ENCODE results near the gene MAP1LC3B2.
"Not testable (repeated sequence)": the region's sequence is repeated elsewhere in the genome, so short reads cannot be mapped to it uniquely, and the experiment has no call there.

MAP1LC3B2 gene

DNA sequence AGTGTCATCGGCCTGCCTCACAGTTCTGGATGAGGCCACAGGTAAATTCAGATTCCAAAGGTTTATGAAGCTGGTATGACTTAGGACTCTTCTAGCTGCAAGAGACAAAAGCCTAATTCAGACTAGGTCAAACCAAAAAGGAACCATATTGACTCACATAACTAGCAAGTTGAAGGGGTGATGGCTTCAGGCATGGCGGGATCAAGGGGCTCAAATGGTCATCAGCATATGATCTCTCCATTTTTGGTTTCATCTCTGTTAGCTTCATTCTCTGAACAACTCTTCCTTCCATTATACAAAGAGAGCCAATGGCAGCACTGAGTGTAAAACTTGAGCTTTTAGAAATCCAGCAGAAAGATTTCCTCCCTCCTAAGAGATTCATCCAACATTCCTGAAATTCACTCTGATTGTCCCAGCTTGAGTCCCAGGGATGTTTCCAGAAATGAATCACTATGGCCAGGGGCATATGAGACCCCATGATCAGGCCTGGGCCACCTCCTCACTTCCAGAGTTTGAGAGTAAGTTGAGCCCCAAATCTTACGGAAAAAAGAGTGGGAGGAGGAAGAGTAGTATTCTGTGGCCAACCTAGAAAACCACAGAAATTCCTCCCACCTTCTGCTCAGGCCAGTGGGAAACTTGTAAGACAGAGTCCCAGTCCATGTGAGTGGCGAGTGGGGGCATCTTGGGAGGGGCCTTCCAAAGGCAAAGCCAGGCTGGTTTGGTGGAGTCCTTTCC, 2.0 kb upstream of the MAP1LC3B2 start:
- no peak for DNase-seq
- H3K36me3 ChIP-seq (ENCODE audit: control insufficient read depth, insufficient read depth, low read length), result no peaks in the 10 kb centered on the region
- H3K4me1 ChIP-seq (ENCODE audit: control insufficient read depth, insufficient read depth, low read length, poor library complexity, severe bottlenecking), result peaks cover 17% of the 10 kb centered on the region
- no peak overlapping the region for H3K27ac ChIP-seq (ENCODE audit: insufficient read depth, low read length, poor library complexity, severe bottlenecking)
- no peak overlapping the region for H3K4me3 ChIP-seq (ENCODE audit: insufficient read depth, low read depth, low read length, poor library complexity, severe bottlenecking)
- no peaks in the 10 kb centered on the region for H3K9me3 ChIP-seq (ENCODE audit: control insufficient read depth, low read length)
- no peaks in the 10 kb centered on the region for H3K27me3 ChIP-seq (replicated peaks; ENCODE audit: control insufficient read depth, insufficient read depth, low read length, poor library complexity, severe bottlenecking)

DNA sequence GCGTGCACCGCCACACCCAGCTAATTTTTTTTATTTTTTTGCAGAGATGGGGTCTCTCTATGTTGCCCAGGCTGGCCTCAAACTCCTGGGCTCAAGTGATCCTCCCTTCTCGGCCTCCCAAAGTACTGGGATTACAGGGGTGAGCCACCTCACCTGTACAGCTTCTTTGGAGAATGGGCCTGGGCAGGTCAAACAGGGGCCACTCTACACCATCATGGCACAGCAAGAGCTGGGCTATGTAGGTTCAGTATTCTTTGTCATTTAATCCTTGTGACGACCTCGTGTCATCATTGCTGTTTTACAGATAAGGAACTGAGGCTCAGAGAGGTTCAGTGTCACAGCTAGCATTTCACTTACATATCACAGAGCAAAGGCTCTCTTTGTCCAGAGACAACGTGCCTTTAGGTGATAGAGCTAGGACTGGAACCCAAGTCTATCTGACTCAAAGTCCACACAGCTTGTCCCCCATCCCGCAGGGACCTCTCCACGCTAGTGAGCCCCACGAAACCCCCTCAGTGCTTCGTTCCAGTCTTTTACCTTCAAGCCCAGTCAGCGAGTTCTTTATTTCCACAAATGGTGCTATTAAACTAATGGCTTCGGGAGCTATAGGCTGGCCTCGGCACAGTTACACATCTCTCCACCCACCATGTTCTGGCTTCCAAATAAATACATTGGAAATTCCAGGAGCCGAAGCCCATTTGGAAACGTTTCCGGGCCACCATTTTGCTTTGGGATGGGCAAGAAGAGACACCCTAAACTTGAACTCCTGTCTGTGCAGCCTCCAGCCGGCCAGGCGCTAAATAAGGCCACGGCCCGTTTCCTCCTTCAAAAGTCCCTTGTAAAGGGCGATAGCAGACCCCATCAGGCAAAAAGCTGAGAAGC, 660 bp upstream of the MAP1LC3B2 start:
- Histone ChIP-seq H3K4me3 (ENCODE audit: insufficient read depth, low read depth, low read length, poor library complexity, severe bottlenecking) (peak overlapping the region; percentile 33), H3K4me1 (ENCODE audit: control insufficient read depth, insufficient read depth, low read length, poor library complexity, severe bottlenecking) (peaks cover 17% of the 10 kb centered on the region), H3K36me3 (ENCODE audit: control insufficient read depth, insufficient read depth, low read length) (no peaks in the 10 kb centered on the region), H3K27me3 (replicated peaks; ENCODE audit: control insufficient read depth, insufficient read depth, low read length, poor library complexity, severe bottlenecking) (no peaks in the 10 kb centered on the region), H3K9me3 (ENCODE audit: control insufficient read depth, low read length) (no peaks in the 10 kb centered on the region), H3K27ac (ENCODE audit: insufficient read depth, low read length, poor library complexity, severe bottlenecking) (peak overlapping the region; percentile 62)
- DNase-seq, result no peak

DNA sequence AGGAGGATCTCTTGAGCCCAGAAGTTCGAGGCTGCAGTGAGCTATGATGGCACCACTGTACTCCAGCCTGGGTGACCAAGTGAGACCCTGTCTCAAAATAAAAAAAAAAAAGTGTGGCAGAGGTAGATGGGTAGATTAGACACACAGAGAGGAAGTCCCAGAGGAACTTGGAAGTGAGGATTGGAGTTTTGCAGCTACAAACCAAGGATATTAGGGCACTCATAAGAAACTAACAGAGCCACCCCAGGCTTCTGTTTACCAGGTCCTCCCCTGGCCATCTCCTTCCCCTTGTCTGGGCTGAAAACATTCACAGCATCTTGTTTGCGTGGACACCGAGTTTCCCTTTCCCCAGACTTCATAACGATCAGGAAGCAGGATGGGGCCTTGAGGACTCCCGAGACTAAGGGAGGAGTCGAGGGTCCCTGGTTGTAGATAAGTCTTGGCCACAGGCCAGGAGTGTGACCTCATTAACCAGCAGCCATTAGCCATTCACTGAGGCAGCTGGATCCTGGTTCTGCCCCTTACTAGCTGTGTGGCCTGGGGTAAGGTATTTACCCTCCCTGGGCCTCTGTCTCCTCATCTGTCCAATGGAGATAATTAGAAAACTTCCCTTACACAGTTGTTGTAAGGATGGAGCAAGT, 2.1 kb downstream of the MAP1LC3B2 start:
- H3K27me3 ChIP-seq (replicated peaks; ENCODE audit: control insufficient read depth, insufficient read depth, low read length, poor library complexity, severe bottlenecking), result no peaks in the 10 kb centered on the region

DNA sequence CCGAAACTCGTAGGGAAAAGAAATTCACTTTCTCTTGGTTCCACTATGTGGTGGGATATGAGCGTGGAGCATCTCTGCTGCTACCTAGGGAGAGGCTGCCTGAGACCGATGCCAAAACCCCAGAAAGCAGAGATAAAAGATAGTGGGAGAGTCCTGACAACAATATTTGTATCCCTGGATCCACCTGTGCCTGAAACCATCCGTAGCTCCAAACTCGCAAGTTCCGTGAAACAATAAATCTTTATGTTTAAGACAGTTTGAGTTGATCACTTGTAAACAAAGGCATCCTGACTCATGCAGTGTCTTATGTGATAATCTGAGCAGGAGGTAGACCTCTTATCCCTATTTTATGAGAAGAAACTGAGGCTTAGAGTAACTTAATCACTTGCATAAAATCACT, 2.9 kb downstream of the MAP1LC3B2 start:
- H3K4me3 ChIP-seq (ENCODE audit: insufficient read depth, low read depth, low read length, poor library complexity, severe bottlenecking), result no peak overlapping the region
- no peaks in the 10 kb centered on the region for H3K36me3 ChIP-seq (ENCODE audit: control insufficient read depth, insufficient read depth, low read length)
- peaks cover 17% of the 10 kb centered on the region for H3K4me1 ChIP-seq (ENCODE audit: control insufficient read depth, insufficient read depth, low read length, poor library complexity, severe bottlenecking)
- no peaks in the 10 kb centered on the region for H3K27me3 ChIP-seq (replicated peaks; ENCODE audit: control insufficient read depth, insufficient read depth, low read length, poor library complexity, severe bottlenecking)
- H3K9me3 ChIP-seq (ENCODE audit: control insufficient read depth, low read length), result no peaks in the 10 kb centered on the region
- DNase-seq, result no peak
- no peak overlapping the region for H3K27ac ChIP-seq (ENCODE audit: insufficient read depth, low read length, poor library complexity, severe bottlenecking)

More for the DNA sequence above, 2.1 kb downstream of the MAP1LC3B2 start:
- peaks cover 17% of the 10 kb centered on the region for H3K4me1 ChIP-seq (ENCODE audit: control insufficient read depth, insufficient read depth, low read length, poor library complexity, severe bottlenecking)
- DNase-seq, result no peak
- H3K4me3 ChIP-seq (ENCODE audit: insufficient read depth, low read depth, low read length, poor library complexity, severe bottlenecking), result no peak overlapping the region
- H3K36me3 ChIP-seq (ENCODE audit: control insufficient read depth, insufficient read depth, low read length), result no peaks in the 10 kb centered on the region
- H3K27ac ChIP-seq (ENCODE audit: insufficient read depth, low read length, poor library complexity, severe bottlenecking), result no peak overlapping the region
- no peaks in the 10 kb centered on the region for H3K9me3 ChIP-seq (ENCODE audit: control insufficient read depth, low read length)

DNA sequence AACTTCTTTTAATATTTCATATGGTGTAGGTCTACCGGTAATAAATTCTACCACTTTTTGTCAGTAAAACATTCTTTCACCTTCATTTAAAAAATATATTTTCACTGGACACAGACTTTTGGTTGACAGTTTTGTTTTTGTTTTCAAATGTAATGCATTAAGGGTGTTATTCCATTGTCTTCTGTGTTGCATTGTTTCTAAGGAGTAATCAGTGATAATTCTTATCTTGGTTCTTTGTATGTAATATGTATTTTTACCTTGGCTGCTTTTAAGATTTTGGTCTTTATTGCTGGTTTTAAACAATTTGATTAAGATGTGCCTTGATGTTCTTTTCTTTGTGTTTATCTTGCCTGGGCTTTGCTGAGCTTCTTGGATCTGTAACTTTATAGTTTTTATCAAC, 4.1 kb downstream of the MAP1LC3B2 start:
- Histone ChIP-seq H3K27ac (ENCODE audit: insufficient read depth, low read length, poor library complexity, severe bottlenecking) (no peak overlapping the region), H3K27me3 (replicated peaks; ENCODE audit: control insufficient read depth, insufficient read depth, low read length, poor library complexity, severe bottlenecking) (no peaks in the 10 kb centered on the region), H3K4me3 (ENCODE audit: insufficient read depth, low read depth, low read length, poor library complexity, severe bottlenecking) (no peak overlapping the region), H3K36me3 (ENCODE audit: control insufficient read depth, insufficient read depth, low read length) (no peaks in the 10 kb centered on the region), H3K4me1 (ENCODE audit: control insufficient read depth, insufficient read depth, low read length, poor library complexity, severe bottlenecking) (peaks cover 12% of the 10 kb centered on the region), H3K9me3 (ENCODE audit: control insufficient read depth, low read length) (no peaks in the 10 kb centered on the region)
- no peak for DNase-seq

DNA sequence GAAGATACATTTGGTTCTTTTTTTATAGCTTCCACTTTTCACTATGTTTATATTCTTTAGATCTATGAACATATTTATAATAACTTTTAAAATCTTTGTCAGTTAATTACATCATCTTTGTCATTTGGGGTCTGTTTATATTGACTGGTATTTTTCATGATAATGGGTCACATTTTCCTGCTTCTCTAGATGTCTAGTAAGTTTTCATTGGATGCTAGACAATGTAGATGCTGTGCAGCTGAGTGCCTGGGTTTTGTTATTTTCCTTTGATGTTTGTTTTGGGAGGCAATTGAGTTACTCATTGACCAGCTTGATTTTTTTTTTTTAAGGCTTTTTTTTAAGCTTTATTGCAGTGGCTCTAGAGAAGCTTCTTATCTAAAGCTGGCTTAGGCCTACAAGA, 4.9 kb downstream of the MAP1LC3B2 start:
- Histone ChIP-seq H3K27me3 (replicated peaks; ENCODE audit: control insufficient read depth, insufficient read depth, low read length, poor library complexity, severe bottlenecking) (no peaks in the 10 kb centered on the region), H3K4me1 (ENCODE audit: control insufficient read depth, insufficient read depth, low read length, poor library complexity, severe bottlenecking) (peaks cover 5% of the 10 kb centered on the region), H3K9me3 (ENCODE audit: control insufficient read depth, low read length) (no peaks in the 10 kb centered on the region), H3K36me3 (ENCODE audit: control insufficient read depth, insufficient read depth, low read length) (no peaks in the 10 kb centered on the region), H3K27ac (ENCODE audit: insufficient read depth, low read length, poor library complexity, severe bottlenecking) (no peak overlapping the region), H3K4me3 (ENCODE audit: insufficient read depth, low read depth, low read length, poor library complexity, severe bottlenecking) (no peak overlapping the region)
- DNase-seq, result no peak

DNA sequence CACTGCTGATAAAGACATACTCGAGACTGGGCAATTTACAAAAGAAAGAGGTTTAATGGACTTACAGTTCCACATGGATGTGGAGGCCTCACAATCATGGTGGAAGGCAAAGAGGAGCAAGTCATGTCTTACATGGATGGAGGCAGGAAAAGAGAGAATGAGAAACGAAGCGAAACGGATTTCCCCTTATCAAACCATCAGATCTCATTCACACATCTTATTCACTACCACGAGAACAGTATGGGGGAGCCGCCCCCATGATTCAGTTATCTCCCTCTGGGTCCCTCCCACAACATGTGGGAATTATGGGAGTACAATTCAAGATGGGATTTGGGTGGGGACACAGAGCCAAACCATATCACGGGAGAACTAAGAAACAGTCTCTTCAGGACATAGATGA, 6.0 kb downstream of the MAP1LC3B2 start:
- not testable (repeated sequence) for H3K9me3 ChIP-seq (ENCODE audit: control insufficient read depth, low read length); H3K27ac ChIP-seq (ENCODE audit: insufficient read depth, low read length, poor library complexity, severe bottlenecking); DNase-seq; H3K27me3 ChIP-seq (replicated peaks; ENCODE audit: control insufficient read depth, insufficient read depth, low read length, poor library complexity, severe bottlenecking); H3K36me3 ChIP-seq (ENCODE audit: control insufficient read depth, insufficient read depth, low read length); H3K4me3 ChIP-seq (ENCODE audit: insufficient read depth, low read depth, low read length, poor library complexity, severe bottlenecking); H3K4me1 ChIP-seq (ENCODE audit: control insufficient read depth, insufficient read depth, low read length, poor library complexity, severe bottlenecking)

DNA sequence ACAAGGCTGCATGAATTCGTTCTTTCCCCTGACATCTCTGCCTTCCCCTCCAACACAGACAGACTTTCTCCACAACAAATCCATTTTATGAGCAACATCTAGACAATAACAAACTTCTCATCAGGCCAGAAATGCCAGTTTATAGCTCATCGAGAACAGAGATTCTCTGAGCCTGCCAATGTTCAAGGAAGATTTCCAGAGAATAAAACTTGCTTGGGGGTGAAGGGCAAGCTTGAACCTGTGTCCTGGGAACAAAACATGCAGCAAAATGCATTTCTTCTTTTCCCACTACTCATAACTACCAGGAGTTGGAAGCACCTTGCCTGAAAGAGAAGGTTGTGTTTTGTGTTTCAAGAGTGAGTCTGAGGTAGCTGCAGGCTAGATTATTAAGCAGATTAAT, 6.8 kb downstream of the MAP1LC3B2 start:
- no peak for DNase-seq
- no peaks in the 10 kb centered on the region for H3K36me3 ChIP-seq (ENCODE audit: control insufficient read depth, insufficient read depth, low read length)
- H3K4me1 ChIP-seq (ENCODE audit: control insufficient read depth, insufficient read depth, low read length, poor library complexity, severe bottlenecking), result no peaks in the 10 kb centered on the region
- H3K27me3 ChIP-seq (replicated peaks; ENCODE audit: control insufficient read depth, insufficient read depth, low read length, poor library complexity, severe bottlenecking), result no peaks in the 10 kb centered on the region
- no peak overlapping the region for H3K27ac ChIP-seq (ENCODE audit: insufficient read depth, low read length, poor library complexity, severe bottlenecking)
- H3K4me3 ChIP-seq (ENCODE audit: insufficient read depth, low read depth, low read length, poor library complexity, severe bottlenecking), result no peak overlapping the region
- H3K9me3 ChIP-seq (ENCODE audit: control insufficient read depth, low read length), result no peaks in the 10 kb centered on the region

DNA sequence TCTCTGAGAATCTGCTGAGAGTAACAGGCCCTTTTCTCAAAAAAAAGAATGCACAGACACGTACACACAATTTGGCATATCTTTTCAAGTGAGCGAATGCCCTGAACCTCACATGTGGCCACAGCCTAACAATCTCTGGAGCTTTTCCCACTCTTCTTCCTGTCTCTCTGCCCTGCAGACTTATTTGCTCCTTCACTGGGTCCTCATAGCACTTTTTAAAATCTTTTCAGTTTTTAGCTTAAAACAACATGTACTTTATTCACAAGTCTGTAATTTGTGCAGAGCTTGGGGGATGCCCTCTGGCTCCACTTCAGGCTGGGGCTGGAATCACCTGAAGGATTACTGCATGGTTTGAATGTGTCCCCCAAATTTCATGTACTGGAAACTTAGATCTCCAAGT, 9.0 kb downstream of the MAP1LC3B2 start:
- no peaks in the 10 kb centered on the region for H3K9me3 ChIP-seq (ENCODE audit: control insufficient read depth, low read length)
- no peaks in the 10 kb centered on the region for H3K36me3 ChIP-seq (ENCODE audit: control insufficient read depth, insufficient read depth, low read length)
- no peak overlapping the region for H3K4me3 ChIP-seq (ENCODE audit: insufficient read depth, low read depth, low read length, poor library complexity, severe bottlenecking)
- DNase-seq, result no peak
- H3K27ac ChIP-seq (ENCODE audit: insufficient read depth, low read length, poor library complexity, severe bottlenecking), result no peak overlapping the region
- H3K27me3 ChIP-seq (replicated peaks; ENCODE audit: control insufficient read depth, insufficient read depth, low read length, poor library complexity, severe bottlenecking), result no peaks in the 10 kb centered on the region
- no peaks in the 10 kb centered on the region for H3K4me1 ChIP-seq (ENCODE audit: control insufficient read depth, insufficient read depth, low read length, poor library complexity, severe bottlenecking)

DNA sequence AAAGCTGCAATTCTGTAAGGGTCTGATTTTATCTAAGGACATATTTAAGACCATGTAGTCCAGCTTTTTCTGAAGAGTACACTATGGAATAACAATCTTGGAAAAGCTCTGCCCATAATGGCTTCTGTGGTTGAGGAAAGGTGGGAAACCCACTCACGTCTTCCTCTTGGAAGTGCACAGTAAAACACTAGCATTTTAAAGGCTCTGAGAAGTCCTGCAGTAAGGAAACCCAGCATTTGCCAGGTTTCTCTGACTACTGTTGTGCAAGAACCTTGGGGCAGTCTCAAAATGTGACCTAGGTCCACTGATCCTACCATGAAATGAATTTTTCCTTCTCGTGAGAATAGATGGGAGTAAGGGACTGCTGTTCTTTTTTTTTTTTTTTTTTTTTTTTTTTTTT, 11.9 kb downstream of the MAP1LC3B2 start:
- no peaks in the 10 kb centered on the region for H3K36me3 ChIP-seq (ENCODE audit: control insufficient read depth, insufficient read depth, low read length)

More for the DNA sequence above, 11.9 kb downstream of the MAP1LC3B2 start:
- Histone ChIP-seq H3K4me1 (ENCODE audit: control insufficient read depth, insufficient read depth, low read length, poor library complexity, severe bottlenecking) (no peaks in the 10 kb centered on the region), H3K27ac (ENCODE audit: insufficient read depth, low read length, poor library complexity, severe bottlenecking) (no peak overlapping the region), H3K9me3 (ENCODE audit: control insufficient read depth, low read length) (no peaks in the 10 kb centered on the region), H3K27me3 (replicated peaks; ENCODE audit: control insufficient read depth, insufficient read depth, low read length, poor library complexity, severe bottlenecking) (no peaks in the 10 kb centered on the region), H3K4me3 (ENCODE audit: insufficient read depth, low read depth, low read length, poor library complexity, severe bottlenecking) (no peak overlapping the region)
- DNase-seq, result no peak
